CD1c-positive myeloid dendritic cell (primary cell): Measurements from ENCODE around the gene TMC2.
"Not testable (repeated sequence)": the region's sequence is repeated elsewhere in the genome, so short reads cannot be mapped to it uniquely, and the experiment has no call there.

Experiments
- DNase-seq: peaks from one replicate; pipeline ENCODE4 v3.0.0-alpha.2; 2016; ENCODE audit errors: extremely low spot score

Gene TMC2

GRCh38 chr20:2663364-2663886 lies 127.1 kb downstream of the TMC2 start:
- no peak for DNase-seq

GRCh38 chr20:2663887-2664719 lies 127.7 kb downstream of the TMC2 start, which contains the start of gene IDH3B:
Gene IDH3B (minus strand): TSS chr20:2664216. CDS start chr20:2664188, 28 bp downstream.
- peak; percentile 97 for DNase-seq

GRCh38 chr20:2671977-2672376 lies 135.6 kb downstream of the TMC2 start:
- DNase-seq: peak; percentile 16

GRCh38 chr20:2672446-2672845 lies 136.1 kb downstream of the TMC2 start:
- DNase-seq: no peak

GRCh38 chr20:2673453-2673852 lies 137.1 kb downstream of the TMC2 start:
- no peak for DNase-seq

GRCh38 chr20:2680046-2680445 lies 143.7 kb downstream of the TMC2 start:
- no peak for DNase-seq

GRCh38 chr20:2682040-2682439 lies 145.7 kb downstream of the TMC2 start:
- DNase-seq: not testable (repeated sequence)

- DNase-seq: peak; percentile 62
Observed at GRCh38 chr20:2684817-2685216, 148.4 kb downstream of the TMC2 start.

- DNase-seq: no peak
Observed at GRCh38 chr20:2687514-2687913, 151.1 kb downstream of the TMC2 start.

GRCh38 chr20:2688041-2688591 lies 151.7 kb downstream of the TMC2 start:
- peak; percentile 87 for DNase-seq

GRCh38 chr20:2690213-2690612 lies 153.8 kb downstream of the TMC2 start:
- DNase-seq: no peak

- no peak for DNase-seq
Observed at GRCh38 chr20:2690718-2691117, 154.3 kb downstream of the TMC2 start.

- no peak for DNase-seq
Observed at GRCh38 chr20:2691127-2691526, 154.8 kb downstream of the TMC2 start.
